Occipital lobe (tissue), 2 donors: ENCODE measurements around the gene CAPZA2. TPM values are rescaled to one million over a fixed set of nuclear protein-coding genes. Genes with fewer than 3 reads are reported as not detected.

Experiments
- DNase-seq: peaks from one replicate; lab custom pipeline; 2025; lab: John Stamatoyannopoulos, UW
- total RNA-seq: library from RNA; depleted of rRNA; stranded (reverse); fragments of >200 nt; gene quantifications from one replicate; pipeline ENCODE4 v1.2.3, GENCODE V29; 2014

Gene CAPZA2
- total RNA-seq, 1 donor from 2014 or later, result 214 TPM

DNA sequence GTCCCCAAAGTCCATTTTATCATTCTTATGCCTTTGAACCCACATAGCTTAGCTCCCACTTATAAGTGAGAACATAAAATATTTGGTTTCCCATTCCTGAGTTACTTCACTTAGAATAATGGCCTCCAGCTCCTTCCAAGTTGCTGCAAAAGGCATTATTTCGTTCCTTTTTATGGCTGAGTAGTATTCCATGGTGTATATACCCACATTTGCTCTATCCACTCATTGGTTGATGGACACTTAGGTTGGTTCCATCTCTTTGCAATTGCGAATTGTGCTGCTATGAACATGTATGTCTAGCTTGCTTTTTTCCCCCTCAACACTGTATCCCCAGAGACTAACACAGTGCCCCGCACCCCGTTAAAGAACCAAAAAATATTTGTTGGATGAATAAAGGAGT, 670 bp upstream of the CAPZA2 start:
- DNase-seq, result no peak

DNA sequence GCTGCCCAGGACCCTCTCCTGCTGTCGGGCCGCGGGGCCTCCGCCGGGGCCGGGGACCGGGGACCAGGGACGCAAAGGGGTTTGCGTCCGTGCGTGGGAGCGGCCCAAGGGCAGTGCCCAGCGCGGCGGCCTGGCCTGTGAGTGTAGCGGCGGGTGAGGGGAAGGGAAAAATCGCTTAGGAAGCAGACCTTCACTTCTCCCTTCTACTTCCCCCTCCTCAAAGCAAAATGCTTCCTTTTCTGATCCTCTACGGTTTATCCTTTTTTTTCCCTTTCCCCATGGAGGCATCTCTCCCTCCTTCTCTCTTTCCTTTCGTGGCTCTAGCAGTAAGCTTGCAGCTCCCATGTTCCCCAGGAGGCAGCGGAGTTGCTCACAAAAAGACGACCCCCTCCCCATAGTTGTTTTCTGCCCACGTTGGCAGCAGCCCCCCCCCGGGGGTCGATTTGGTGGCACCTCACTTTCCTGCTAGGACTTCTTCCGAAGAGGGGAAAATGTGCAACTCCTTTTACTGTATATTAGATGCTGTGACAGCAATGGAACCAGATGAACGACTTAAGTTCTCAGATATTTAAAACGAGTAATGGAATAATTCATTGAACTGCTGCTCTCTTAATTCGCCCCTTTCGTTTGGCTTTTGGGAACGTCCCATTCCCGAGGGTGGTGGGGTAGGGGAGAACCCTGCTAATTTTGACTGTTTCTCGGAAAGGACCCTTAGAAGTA, 724 bp downstream of the CAPZA2 start:
- DNase-seq, result no peak

DNA sequence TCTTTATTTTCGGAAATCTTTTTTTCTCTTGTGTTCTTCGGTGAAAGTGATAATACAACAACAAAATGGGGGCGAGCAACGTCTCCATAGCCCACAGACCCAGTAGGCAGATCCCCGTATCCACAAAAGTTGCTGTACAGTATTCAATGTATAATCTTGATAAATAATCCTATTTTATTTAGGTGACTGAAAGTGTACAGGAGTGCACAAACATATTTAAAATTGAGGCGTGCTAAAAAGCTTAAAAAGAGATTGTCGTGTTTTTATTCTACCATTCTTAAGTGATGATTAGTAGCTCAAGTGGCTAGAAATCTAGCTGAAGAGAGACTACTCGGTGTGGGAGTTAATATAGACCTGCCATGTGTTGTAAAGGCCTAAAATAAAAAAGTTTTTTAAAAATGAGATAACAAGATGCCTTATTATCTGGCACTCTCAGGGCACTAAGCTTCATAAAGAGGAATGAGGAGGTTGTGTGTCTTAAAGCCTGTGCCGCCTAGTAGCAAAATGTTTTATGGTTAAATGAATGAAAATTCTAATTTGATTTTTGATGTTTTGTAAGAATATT, 1.6 kb downstream of the CAPZA2 start:
- DNase-seq, result no peak

DNA sequence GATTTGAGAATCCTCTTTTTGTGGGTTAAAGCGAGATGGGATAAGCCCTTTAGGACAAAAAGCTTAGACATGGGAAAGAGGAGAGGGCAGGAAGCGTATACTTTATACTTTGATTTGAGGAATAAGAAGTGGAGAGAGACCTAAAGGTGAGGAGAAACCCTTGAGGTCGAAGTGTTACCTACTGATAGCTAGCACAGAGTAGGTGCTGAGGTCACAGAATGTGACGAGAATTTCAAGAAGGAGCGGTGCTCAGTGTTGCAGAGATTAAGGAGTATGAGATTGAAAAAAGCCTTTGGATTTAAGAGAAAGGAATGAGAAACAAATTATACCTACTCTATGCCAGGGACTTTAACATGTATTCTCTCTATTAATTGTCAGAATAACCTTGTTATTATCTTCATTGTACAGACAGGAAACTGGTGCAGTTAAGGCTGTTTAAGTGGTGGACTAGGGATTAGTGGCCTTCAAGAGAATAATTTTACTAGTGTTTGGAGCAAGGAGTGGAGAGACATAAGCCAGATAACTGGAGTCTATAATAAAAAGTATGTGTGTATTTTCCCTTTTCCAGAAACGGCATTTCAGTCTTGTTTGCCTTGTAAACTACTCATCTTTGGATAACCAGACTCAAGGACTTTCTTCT, 8.8 kb downstream of the CAPZA2 start:
- DNase-seq, result no peak

DNA sequence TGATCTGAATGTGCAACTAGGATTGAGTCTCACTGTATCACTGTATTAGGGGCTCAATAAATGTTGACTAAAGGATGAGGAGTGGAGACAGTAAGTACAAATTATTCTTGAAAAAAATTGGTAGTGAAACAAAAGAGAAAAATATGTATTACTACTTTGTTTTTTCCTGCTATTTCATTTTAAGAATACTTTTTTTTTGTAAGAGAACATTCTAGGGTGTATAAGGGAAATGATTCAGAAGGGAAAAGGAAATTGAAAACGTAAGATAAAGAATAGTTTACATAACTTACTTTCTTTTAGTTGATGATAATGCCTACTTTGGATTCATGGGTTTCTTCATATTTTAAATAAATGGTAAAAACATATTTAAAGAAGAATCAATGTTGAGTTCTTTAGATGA, 9.6 kb downstream of the CAPZA2 start:
- no peak for DNase-seq

DNA sequence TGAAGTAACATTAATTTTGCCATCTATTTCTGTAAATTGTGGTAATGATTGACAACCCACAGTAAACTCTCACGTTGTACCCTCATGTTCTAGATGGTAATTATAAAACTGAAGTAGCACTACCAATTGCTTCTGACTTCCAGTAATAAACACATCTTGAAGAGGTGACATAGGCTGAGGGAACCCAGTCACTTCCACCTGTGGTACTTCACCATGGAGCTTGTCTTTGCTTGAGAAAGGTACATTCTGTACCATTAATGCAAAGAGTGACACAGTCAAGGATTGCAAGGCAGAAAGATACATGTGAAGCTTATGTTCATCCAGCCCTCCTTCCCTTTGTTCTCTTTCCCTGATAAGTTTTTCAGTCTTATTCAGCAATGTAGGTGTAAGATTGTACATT, 11.2 kb downstream of the CAPZA2 start:
- no peak for DNase-seq

DNA sequence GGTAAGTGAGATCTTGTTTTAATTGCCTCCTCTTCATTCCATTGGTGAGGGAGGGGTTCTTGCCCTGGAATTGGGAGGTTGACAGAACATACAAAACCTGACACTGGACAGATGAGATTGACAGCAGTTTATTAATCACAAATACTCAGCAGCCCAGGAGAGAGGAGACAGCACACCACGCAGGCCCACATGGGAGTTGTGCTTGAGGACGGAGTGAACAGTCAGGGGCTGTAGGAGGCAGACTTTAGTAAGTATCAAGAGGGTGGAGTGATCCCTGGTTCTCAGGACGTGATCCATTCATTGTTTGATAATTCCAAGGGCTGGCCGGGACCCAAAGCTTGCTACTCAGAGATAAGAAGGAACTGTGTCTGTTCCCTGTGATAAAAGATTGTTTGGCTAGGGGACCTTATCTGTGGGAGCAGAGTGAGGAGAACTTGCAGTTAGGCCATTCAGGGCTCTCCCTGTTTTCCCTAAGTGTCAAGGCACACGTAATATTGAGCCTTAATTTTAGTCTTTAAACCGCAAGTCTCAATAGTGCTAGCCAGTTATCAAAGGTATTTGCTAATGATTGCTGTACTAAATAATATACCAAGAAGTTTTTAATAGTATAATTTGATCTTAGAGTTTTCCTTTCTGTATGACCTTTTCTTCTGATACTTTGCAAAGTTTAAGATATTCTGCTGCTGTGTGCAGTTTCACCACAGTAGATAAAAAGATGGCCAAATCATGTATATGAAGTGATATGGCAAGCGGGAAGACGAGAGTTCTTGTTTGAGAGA, 14.5 kb downstream of the CAPZA2 start:
- no peak for DNase-seq

DNA sequence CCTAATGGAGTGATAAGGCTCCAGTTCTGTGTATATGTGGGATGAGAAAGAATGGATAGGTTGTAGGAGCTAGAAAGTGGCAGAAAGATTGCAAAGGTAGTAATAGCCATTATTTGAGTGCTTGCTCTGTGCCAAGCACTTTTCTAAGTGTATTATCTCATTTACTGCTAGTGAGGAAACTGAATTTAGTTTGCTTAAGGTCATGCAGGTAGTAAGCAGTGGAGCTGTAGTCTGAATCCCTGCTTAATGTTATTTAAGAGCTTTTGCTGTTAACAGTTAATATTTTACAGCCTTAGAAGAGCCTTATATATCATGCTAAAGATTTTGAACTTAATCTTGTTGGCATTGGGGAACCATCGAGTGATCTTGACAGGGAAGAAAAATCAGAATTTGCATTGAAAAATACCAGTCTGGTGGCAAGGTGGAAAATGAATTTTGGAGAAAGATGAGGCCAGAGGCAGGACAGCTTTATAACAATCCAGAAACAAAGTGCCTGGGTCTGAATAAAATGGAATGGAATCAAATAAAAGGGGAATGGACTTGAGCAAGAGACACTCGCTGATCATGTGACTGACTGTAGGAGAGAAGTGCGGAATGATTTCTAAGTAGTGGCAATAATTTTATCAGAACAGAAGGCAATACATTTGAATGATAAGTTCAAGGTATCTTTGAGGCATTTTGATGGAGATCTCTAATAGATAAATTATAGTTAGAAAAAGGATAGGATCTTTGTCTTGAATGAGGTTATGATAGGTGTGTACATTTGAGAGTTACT, 15.2 kb downstream of the CAPZA2 start:
- no peak for DNase-seq

DNA sequence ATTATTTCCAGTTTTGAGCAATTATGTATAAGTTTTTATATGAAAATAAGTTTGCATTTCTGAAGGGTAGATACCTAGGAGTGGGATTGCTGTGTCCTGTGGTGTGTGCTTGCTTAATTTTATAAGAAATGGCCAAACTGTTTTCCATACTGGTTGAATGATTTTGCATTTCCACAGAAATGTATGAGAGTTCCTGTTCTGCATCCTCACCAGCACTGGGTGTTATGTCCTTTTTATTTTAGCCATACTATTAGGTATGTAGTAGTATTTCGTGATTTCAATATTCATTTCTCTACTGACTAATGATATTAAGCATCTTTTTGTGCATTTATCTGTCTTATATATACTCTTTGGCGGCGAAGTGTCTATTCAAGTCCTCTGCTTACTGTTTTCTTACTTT, 22.3 kb downstream of the CAPZA2 start:
- DNase-seq, result no peak

DNA sequence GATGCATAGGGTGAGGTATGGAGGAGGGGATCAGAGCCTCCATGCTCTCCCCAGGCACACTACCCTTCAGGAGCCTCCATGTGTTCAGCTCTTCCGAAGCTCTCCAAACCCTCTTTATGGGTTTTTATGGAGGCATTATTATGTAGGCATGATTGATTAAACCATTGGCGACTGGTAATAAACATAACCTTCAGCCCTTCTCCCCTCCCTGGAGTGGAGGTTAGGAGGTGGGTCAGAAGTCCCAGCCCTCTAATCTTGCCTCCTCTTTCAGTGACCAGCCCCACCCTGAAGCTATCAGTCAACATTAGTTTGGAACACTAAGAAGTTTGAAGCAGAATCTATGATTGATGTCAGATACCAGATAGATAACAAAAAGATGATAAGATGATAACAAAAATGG, 23.3 kb downstream of the CAPZA2 start:
- DNase-seq, result no peak

DNA sequence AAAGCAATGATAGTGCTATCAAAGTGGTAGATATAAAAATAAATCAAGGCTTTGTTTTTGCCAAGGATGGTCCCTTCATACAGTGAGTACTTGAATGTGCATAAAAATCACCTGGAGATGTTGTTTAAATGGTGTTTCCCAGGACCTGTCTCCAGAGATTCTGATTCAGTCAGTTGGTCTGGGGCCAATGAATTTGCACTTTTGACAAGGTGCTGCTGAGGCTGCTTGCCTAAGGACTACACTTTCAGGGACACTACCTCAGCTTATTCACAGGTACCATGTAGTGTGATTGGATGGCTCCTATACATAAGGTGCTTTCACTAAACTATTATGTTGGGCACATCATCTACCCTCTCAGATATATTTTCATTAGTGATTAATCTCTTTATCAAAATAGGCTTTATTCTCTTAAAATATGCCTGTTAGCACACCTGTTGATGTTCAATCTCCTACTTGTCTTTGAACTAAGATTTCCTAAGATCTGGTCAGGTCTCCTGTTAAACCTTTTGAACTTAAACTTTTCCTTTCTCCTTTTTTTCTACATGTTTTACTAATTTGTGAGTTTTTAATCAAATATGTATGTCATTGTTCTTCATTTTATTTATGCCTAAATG, 24.3 kb downstream of the CAPZA2 start:
- DNase-seq, result no peak

DNA sequence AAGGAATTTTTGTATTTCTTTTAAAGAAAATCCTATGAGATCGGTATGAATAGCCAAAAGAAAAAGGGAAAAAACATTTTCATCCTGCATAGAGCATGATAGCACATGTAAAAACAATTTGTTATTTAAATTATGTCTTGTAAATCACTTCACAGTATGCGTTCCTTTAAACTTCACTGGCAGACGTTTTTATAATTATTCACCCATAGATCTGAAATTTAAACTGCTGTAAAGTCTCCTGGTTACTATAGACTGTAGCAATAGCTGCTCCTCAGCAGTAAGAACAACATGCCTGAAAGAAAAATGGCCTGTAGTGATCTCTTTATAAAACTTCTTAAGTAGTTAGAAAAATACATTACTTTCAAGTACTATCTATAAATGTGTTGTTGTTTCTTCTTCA, 26.5 kb downstream of the CAPZA2 start:
- DNase-seq, result no peak

DNA sequence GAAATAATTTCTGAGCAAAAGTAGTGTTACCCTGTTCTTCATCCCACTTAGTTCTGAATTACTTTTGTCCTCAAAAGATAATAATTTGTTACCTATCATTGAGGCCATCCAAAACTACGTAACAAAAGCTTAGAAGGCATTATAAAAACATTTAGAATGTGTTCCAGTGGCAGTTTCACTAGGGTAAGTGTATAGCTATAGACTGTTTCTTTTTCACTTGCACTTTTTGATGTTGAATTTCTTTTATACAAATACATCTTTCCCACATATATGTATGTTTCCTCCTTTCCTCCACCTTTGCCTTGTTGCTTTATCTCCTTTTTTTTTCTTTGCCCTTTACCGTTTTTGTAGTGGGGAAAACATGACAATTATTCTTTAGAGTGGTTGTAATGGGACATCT, 33.5 kb downstream of the CAPZA2 start:
- DNase-seq, result no peak

DNA sequence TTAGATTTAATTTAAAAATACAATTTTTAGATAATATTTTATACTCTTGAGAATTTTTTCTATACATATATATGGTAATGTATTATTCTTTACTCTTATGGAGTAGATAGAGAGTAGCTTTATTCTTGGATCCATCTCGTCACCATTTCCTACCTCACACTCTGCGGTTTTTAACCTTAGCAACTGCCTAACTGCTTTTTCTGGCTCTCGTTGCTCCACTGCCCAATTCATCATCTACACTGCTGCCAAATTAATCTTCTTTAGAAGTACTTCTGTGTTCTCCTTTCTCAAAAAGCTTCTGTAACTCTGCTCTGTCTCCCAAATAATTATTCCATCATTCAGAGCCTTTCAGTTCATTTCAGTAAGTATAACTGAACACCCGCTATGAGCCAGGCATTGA, 35.3 kb downstream of the CAPZA2 start:
- DNase-seq, result no peak

DNA sequence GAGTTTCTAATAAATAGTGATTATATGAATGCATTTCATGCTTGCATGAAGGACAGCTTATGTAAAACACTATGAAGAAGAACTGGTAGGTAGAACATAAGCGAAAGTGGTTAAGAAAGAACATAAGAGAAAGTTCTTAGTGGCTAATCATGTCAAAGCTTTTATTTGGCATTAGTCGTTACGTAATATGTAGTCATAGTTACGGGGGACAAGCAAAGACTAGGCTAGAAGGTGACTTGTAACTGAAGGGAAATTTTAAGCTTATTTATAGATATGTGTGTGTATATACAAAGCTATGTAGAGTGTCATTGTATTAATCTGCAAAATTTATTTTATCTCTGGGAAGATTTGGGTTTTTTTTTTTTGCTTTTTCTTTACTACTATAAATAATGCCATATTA, 36.9 kb downstream of the CAPZA2 start:
- no peak for DNase-seq

DNA sequence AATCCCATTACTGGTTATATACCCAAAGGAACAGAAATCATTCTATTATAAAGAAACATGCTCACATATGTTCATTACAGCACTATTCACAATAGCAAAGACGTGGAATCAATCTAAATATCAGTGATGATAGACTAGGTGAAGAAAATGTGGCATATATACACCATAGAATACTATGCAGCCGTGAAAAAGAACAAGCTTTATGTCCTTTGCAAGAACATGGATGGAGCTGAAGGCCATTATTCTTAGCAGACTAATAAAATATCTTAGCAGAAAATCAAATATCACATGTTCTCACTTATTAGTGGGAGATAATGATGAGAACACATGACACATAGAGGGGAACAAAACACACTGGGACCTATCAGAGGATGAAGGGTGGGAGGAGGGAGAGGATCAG, 38.8 kb downstream of the CAPZA2 start:
- no peak for DNase-seq

DNA sequence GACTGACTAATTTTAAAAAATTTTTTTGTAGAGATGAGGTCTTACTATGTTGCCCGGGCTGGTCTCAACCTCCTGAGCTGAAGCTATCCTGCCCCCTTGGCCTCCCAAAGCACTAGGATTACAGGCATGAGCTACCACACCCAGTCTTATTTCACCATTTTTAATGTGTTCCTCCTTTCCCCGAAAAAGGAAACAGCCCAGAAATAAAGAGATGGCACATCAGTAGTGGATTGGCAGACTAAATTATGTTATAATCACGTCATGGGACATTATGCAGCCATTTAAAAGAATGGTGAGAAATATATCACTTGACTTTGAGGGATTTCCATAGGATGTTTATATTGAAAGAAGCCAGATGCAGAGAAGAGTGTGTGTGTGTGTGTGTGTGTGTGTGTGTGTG, 40.5 kb downstream of the CAPZA2 start:
- no peak for DNase-seq

DNA sequence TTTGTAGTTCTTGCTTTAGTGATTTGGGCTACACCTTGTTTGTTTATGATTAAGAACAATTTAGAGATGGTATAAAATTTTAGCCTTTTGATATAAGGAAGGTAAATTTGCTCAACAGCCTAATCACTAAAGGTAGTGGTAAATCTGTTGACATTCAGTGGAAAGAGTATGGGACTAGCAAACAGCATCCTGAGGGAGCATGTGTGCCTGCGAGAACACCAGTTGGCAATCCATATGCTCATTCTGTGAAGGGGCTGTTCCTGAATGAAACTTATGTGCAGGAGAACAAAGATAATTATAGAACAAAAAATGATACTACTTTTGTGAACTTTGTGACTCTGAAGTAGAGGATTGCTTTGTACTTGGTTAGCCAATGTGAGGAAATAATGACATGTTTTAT, 44.0 kb downstream of the CAPZA2 start:
- no peak for DNase-seq

DNA sequence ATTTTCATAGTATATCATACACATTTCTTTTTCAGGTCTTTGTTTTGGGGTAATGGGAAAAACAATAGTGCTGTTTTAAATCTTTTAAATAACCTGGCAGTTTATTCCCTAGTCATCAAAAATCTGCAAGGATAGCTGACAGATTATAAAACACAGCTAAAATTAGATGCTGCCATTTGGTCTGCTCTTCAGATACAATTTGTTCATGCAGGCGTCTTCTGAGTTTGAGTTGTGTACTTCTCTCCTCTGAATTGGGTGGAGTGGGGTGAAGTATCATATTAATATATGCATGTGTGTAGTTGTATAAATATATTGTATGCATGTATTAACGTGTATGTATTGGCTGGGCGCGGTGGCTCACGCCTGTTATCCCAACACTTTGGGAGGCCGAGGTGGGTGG, 48.0 kb downstream of the CAPZA2 start:
- no peak for DNase-seq

DNA sequence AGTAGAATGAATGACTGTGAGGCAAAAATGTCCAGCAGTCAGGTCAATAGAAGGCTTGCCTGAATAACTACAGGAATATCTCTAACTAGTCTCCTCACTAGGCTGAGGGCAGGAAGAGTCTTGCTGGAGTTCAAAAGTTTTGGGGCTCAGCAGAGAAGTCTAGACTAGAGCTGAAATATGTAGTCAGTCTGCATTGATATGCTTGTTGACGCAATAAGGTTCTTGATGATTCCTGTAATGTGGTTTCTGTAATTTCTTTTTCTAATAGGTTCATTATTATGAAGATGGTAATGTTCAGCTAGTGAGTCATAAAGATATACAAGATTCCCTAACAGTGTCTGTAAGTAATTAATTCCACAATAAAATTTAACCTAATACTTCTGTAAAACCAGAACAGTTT, 49.4 kb downstream of the CAPZA2 start:
- no peak for DNase-seq

DNA sequence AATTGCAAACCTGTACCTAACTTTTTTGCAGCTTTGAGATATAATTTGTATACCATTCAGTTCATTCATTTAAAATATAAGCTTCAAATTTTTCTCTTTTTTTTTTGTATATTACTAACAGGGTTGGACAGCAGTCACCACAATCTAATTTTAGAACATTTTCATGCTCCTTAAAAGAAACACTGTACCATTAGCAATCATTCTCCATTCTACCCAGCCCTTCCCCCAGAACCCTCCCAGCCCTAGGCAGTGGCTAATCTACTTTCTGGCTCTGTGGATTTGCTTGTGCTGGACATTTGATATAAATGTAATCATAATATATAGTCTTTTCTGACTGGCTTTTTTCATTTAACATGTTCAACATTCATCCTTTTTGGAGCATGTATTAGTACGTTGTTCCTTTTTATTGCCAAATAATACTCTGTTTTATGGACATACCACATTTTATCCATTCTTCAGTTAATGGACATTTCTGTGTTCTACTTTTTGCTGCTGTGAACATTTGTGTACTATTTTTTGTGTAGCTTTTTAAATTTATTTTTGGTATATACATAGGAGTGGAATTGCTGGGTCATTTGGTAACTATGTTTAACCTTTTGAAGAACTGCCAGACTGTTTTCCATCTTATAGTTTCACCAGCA, 50.0 kb downstream of the CAPZA2 start:
- no peak for DNase-seq
